Mesenchymal stem cell (in vitro differentiated cells and primary cell): ENCODE results near the gene FA2H.
A peak's percentile ranks its signal among the peaks of the same experiment; 100 is the strongest.

Experiments
- DNase-seq: peaks from one replicate; pipeline ENCODE4 v3.0.0-alpha.2; 2013
- H2AFZ ChIP-seq: one replicate; pipeline ENCODE4 v1.6.1; 2013; ENCODE audit warnings: low read depth, mild to moderate bottlenecking, control low read depth, inconsistent platforms, low read length, moderate library complexity
- H2AK5ac ChIP-seq: 2 replicates; pipeline ENCODE4 v1.6.1; 2013; ENCODE audit warnings: low read length, moderate library complexity, mild to moderate bottlenecking, inconsistent platforms; ENCODE audit not compliant: severe bottlenecking
- H2BK120ac ChIP-seq: one replicate; pipeline ENCODE4 v1.6.1; 2013; ENCODE audit warnings: low read depth, mild to moderate bottlenecking, inconsistent platforms, low read length, moderate library complexity
- H2BK12ac ChIP-seq, 2 experiments: one replicate each; pipeline ENCODE4 v1.6.1; 2013; ENCODE audit warnings: inconsistent platforms in 2 of 2, low read length in 2 of 2, mild to moderate bottlenecking in 2 of 2, moderate library complexity in 2 of 2, control low read depth in 1 of 2
- H2BK15ac ChIP-seq: one replicate; pipeline ENCODE4 v1.6.1; 2013; ENCODE audit warnings: mild to moderate bottlenecking, low read depth, inconsistent platforms; ENCODE audit not compliant: poor library complexity, severe bottlenecking
- H2BK5ac ChIP-seq: 2 replicates; pipeline ENCODE4 v1.6.1; 2013; ENCODE audit warnings: low read depth, mild to moderate bottlenecking, low read length, control low read depth, inconsistent platforms; ENCODE audit not compliant: poor library complexity, severe bottlenecking
- H3K14ac ChIP-seq, 2 experiments: one replicate each; pipeline ENCODE4 v1.6.1; 2013; ENCODE audit warnings: inconsistent platforms in 2 of 2, low read length in 2 of 2, control low read depth in 1 of 2, mild to moderate bottlenecking in 1 of 2, moderate library complexity in 1 of 2
- H3K18ac ChIP-seq, 2 experiments: one replicate each; pipeline ENCODE4 v1.6.1; 2013; ENCODE audit warnings: inconsistent platforms in 2 of 2, low read length in 2 of 2, control low read depth in 1 of 2, low read depth in 1 of 2, mild to moderate bottlenecking in 1 of 2
- H3K23ac ChIP-seq, 2 experiments: one replicate each; pipeline ENCODE4 v1.6.1; 2013; ENCODE audit warnings: inconsistent platforms in 2 of 2, low read length in 2 of 2, mild to moderate bottlenecking in 2 of 2, moderate library complexity in 2 of 2, control low read depth in 1 of 2
- H3K27ac ChIP-seq: 2 replicates; pipeline ENCODE4 v1.5.1; 2013; ENCODE audit warnings: mild to moderate bottlenecking, moderate library complexity, low read length, control low read depth, inconsistent platforms; ENCODE audit not compliant: poor library complexity, severe bottlenecking
- H3K27me3 ChIP-seq, 2 experiments: 2 replicates each; pipeline versions ENCODE4 v1.6.1 to v1.7.0; 2013; ENCODE audit warnings: low read length in 2 of 2, mild to moderate bottlenecking in 2 of 2, moderate library complexity in 2 of 2, control low read depth in 1 of 2, inconsistent platforms in 1 of 2; ENCODE audit not compliant: control insufficient read depth in 1 of 2, insufficient read depth in 1 of 2
- H3K36me3 ChIP-seq, 2 experiments: 2 replicates each; pipeline versions ENCODE4 v1.6.1 to v1.7.0; 2013; ENCODE audit warnings: low read length in 2 of 2, control low read depth in 1 of 2, inconsistent platforms in 1 of 2, low read depth in 1 of 2, mild to moderate bottlenecking in 1 of 2; ENCODE audit not compliant: insufficient read depth in 2 of 2, control insufficient read depth in 1 of 2
- H3K4ac ChIP-seq, 2 experiments: one replicate each; pipeline ENCODE4 v1.6.1; 2013; ENCODE audit warnings: inconsistent platforms in 2 of 2, low read length in 2 of 2, mild to moderate bottlenecking in 2 of 2, moderate library complexity in 2 of 2, control low read depth in 1 of 2, low read depth in 1 of 2
- H3K4me1 ChIP-seq: 2 replicates; pipeline ENCODE4 v1.6.1; 2013; ENCODE audit warnings: low read depth, low read length, control low read depth; ENCODE audit not compliant: control insufficient read depth, insufficient read depth
- H3K4me2 ChIP-seq: 2 replicates; pipeline ENCODE4 v1.6.1; 2013; ENCODE audit warnings: low read length, mild to moderate bottlenecking, inconsistent platforms; ENCODE audit not compliant: poor library complexity, severe bottlenecking
- H3K4me3 ChIP-seq, 2 experiments: 2 replicates each; pipeline versions ENCODE4 v1.5.1 to v1.7.0; 2013; ENCODE audit warnings: low read length in 2 of 2, mild to moderate bottlenecking in 2 of 2, control low read depth in 1 of 2, low read depth in 1 of 2; ENCODE audit not compliant: insufficient read depth in 1 of 2
- H3K79me1 ChIP-seq: replicated peaks from 2 replicates; pipeline ENCODE4 v1.6.1; 2013; ENCODE audit warnings: mild to moderate bottlenecking, control low read depth, low read length, inconsistent platforms; ENCODE audit not compliant: poor library complexity, severe bottlenecking
- H3K9ac ChIP-seq: 2 replicates; pipeline ENCODE4 v1.7.0; 2013; ENCODE audit warnings: mild to moderate bottlenecking, low read length, moderate library complexity
- H3K9me3 ChIP-seq: 2 replicates; pipeline ENCODE4 v1.7.0; 2013; ENCODE audit warnings: mild to moderate bottlenecking, low read length; ENCODE audit not compliant: control insufficient read depth
- H4K8ac ChIP-seq: one replicate; pipeline ENCODE4 v1.6.1; 2013; ENCODE audit warnings: inconsistent platforms, mild to moderate bottlenecking, low read length, moderate library complexity
- H4K91ac ChIP-seq: one replicate; pipeline ENCODE4 v1.6.1; 2013; ENCODE audit warnings: mild to moderate bottlenecking, low read length, inconsistent platforms
- WGBS: methylation state at CpG from one replicate; pipeline ENCODE4 v1.1.7; 2013; ENCODE audit warnings: mixed read lengths; 5-methylcytosine and 5-hydroxymethylcytosine counted together

FA2H gene

DNA sequence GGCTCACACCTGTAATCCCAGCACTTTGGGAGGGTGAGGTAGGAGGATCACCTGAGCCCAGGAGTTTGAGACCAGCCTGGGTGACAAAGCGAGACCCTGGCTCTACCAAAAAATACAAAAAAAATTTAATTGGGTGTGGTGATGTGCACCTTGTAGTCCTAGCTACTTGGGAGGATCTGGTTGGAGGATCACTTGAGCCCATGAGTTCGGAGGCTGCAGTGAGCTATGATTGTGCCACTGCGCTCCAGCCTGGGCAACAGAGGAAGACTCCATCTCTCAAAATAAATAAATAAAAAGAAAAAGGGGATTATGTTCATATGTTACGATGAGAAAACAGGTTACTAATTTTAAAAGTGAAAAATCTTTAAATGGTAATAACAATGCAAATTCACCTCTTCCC lies 75.0 kb downstream of the FA2H start:
- no peaks in the 10 kb centered on the region for H3K79me1 ChIP-seq
- H4K8ac ChIP-seq: no peak overlapping the region
- no peak overlapping the region for H3K14ac ChIP-seq
- H3K27ac ChIP-seq: no peak overlapping the region
- H3K4me1 ChIP-seq: peaks cover 3% of the 10 kb centered on the region
- DNase-seq: no peak
- no peak overlapping the region for H3K4ac ChIP-seq
- no peak overlapping the region for H2BK12ac ChIP-seq
- no peak overlapping the region for H3K4me2 ChIP-seq
- no peaks in the 10 kb centered on the region for H3K9me3 ChIP-seq
- H2BK15ac ChIP-seq: no peak overlapping the region
- no peak overlapping the region for H3K23ac ChIP-seq
- peaks cover 0 to 7% of the 10 kb centered on the region in 2 experiments for H3K36me3 ChIP-seq
- H4K91ac ChIP-seq: no peak overlapping the region
- WGBS: 82% methylated on average over 2 of the region's 4 CpGs
- H2AK5ac ChIP-seq: no peak overlapping the region
- no peak overlapping the region for H2AFZ ChIP-seq
- no peak overlapping the region for H2BK5ac ChIP-seq
- no peaks in the 10 kb centered on the region for H3K27me3 ChIP-seq
- H3K9ac ChIP-seq: peak overlapping the region; percentile 87
- peak overlapping the region in 1 of 2 experiments; percentile 99 for H3K4me3 ChIP-seq
- no peak overlapping the region for H2BK120ac ChIP-seq
- no peak overlapping the region for H3K18ac ChIP-seq

DNA sequence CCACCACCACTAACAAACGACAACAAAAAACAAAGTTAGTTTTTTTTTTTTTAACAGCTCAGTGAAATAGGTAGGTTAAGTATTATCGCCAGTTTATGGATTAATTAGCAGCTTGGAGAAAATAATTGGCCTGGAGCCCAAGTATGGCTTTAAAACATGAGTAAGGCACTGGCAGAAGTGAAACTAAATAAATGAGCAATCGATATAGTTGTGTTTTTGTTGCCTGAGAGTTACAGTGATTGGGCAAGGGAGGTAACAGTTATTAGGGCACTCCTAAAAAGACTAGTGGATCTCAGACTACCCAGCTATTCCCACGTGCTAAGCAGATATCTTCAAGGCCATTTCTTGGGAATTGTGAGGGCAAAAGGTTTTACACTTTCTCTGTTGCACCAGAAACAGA lies 76.4 kb downstream of the FA2H start:
- peak; percentile 38 for DNase-seq
- H3K4ac ChIP-seq: no peak overlapping the region
- peak overlapping the region in 1 of 2 experiments; percentile 22 for H3K4me3 ChIP-seq
- no peak overlapping the region for H3K4me2 ChIP-seq
- peaks cover 3% of the 10 kb centered on the region for H3K4me1 ChIP-seq
- H2BK12ac ChIP-seq: no peak overlapping the region
- no peak overlapping the region for H3K27ac ChIP-seq
- 84% methylated on average over 4 of the region's 4 CpGs for WGBS
- H3K27me3 ChIP-seq: no peaks in the 10 kb centered on the region
- H2AFZ ChIP-seq: no peak overlapping the region
- H3K9ac ChIP-seq: no peak overlapping the region
- no peak overlapping the region for H2BK5ac ChIP-seq
- H3K9me3 ChIP-seq: no peaks in the 10 kb centered on the region
- H2BK15ac ChIP-seq: no peak overlapping the region
- no peak overlapping the region for H2BK120ac ChIP-seq
- no peak overlapping the region for H3K23ac ChIP-seq
- no peak overlapping the region for H3K14ac ChIP-seq
- no peak overlapping the region for H4K8ac ChIP-seq
- H3K18ac ChIP-seq: no peak overlapping the region
- no peak overlapping the region for H4K91ac ChIP-seq
- H3K36me3 ChIP-seq: peaks cover 0 to 16% of the 10 kb centered on the region in 2 experiments
- no peak overlapping the region for H2AK5ac ChIP-seq
- no peaks in the 10 kb centered on the region for H3K79me1 ChIP-seq

DNA sequence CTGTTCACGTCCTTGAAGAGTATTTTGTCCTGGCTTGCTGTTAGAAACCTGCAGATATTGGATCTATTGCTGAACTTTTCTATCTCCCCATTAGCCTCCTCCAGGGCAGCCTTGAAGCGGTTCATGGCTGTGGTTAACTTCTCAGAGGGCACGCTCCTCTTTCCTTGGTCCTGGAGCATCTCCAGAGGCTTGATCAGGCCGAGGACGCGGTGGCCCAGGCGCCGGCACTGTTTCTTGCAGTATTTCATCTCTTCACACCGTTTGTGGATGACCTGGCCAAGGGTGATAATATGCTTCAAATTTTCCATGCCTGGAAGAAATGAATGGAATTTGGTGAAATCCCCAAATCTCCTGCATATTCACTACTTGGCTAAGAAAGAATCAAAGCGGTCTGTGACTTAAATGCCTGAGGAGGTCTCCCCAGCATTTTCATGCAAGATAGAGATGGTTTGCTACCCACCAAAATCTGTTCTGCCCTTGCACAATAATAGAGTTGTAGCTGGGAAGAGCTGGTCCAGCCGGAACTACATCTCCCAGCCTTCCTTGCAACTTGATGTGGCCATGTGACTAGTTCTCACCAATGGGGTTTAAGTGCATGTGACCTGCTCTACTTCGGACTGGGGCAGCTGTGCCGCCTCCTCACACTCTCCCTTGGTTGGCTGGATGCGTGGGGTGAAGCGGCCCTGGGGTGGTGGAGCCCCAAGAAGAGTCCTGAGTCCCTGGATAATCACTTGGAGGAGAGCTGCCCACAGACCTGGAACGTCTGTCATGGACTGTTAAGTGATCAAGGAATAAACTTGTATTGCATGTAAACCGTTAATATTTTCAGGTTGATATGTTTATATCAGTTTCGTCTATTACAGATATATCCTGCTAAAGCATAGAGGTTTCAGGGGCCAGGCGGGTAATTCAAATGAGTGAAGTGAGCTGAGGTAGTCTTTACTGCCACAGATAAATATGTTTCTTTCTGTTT lies 78.9 kb downstream of the FA2H start:
- H2BK15ac ChIP-seq: no peak overlapping the region
- H3K79me1 ChIP-seq: no peaks in the 10 kb centered on the region
- peak; percentile 89 for DNase-seq
- H3K4me3 ChIP-seq: peak overlapping the region in 1 of 2 experiments; percentile 83
- no peak overlapping the region for H3K23ac ChIP-seq
- H4K91ac ChIP-seq: no peak overlapping the region
- no peak overlapping the region for H3K27ac ChIP-seq
- no peak overlapping the region for H2BK5ac ChIP-seq
- H3K27me3 ChIP-seq: no peaks in the 10 kb centered on the region
- H2BK12ac ChIP-seq: no peak overlapping the region
- peak overlapping the region; percentile 85 for H4K8ac ChIP-seq
- H2AK5ac ChIP-seq: no peak overlapping the region
- peaks cover 0 to 37% of the 10 kb centered on the region in 2 experiments for H3K36me3 ChIP-seq
- H3K9ac ChIP-seq: peak overlapping the region; percentile 78
- H3K9me3 ChIP-seq: no peaks in the 10 kb centered on the region
- 64% methylated on average over 18 of the region's 19 CpGs for WGBS
- H3K4ac ChIP-seq: no peak overlapping the region
- H2AFZ ChIP-seq: no peak overlapping the region
- peak overlapping the region in 1 of 2 experiments; percentile 28 for H3K18ac ChIP-seq
- H2BK120ac ChIP-seq: no peak overlapping the region
- H3K4me1 ChIP-seq: peaks cover 3% of the 10 kb centered on the region
- no peak overlapping the region for H3K14ac ChIP-seq
- peak overlapping the region; percentile 57 for H3K4me2 ChIP-seq

DNA sequence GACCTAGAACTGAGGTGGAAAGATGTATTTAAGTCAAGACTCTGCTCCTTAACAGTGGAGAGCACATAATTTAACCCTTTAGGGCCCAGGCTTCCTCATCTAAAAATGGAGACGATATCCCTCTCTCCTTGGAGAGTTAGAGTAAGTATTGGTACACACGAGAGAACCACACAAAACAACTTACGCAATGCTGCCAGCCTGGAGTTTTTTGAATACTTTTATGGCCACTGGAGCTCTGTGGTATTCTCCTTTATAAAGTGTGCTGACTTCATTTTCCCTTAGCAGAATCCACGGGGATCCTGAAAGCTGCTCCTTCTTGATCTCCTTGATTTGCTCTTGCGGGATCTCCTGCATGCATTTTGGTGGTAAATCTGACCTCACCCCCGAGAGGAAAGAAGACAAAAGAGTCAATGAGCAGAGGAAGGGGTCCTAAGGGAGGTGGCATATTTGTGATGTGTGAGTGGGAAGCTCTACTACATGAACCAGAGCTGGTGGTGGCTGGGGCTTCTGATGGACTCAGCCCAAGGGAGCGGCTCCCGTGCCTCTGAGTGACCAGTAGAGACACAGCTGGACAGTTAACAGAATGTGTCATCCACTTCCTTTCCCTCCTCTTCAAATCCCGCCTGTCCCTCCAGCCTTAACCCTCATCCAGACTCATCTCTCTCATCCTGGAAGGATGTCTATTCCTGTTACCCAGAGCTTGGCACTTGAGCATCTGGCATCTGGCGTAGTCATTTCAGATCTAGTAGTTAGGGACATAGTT lies 83.3 kb downstream of the FA2H start:
- H3K23ac ChIP-seq: no peak overlapping the region
- H2AFZ ChIP-seq: no peak overlapping the region
- H3K4me3 ChIP-seq: no peak overlapping the region
- no peak overlapping the region for H2BK12ac ChIP-seq
- no peak overlapping the region for H3K18ac ChIP-seq
- H3K4ac ChIP-seq: no peak overlapping the region
- no peak overlapping the region for H2AK5ac ChIP-seq
- WGBS: 85% methylated on average over 10 of the region's 10 CpGs
- no peak overlapping the region for H2BK15ac ChIP-seq
- H3K14ac ChIP-seq: no peak overlapping the region
- H4K91ac ChIP-seq: no peak overlapping the region
- H2BK120ac ChIP-seq: no peak overlapping the region
- no peak overlapping the region for H3K27ac ChIP-seq
- H2BK5ac ChIP-seq: no peak overlapping the region
- DNase-seq: peak; percentile 26
- no peaks in the 10 kb centered on the region for H3K79me1 ChIP-seq
- H3K4me1 ChIP-seq: no peaks in the 10 kb centered on the region
- no peaks in the 10 kb centered on the region for H3K27me3 ChIP-seq
- no peak overlapping the region for H3K4me2 ChIP-seq
- H3K9ac ChIP-seq: no peak overlapping the region
- H3K36me3 ChIP-seq: peaks cover 0 to 59% of the 10 kb centered on the region in 2 experiments
- H3K9me3 ChIP-seq: no peaks in the 10 kb centered on the region
- no peak overlapping the region for H4K8ac ChIP-seq
